Ascending aorta (tissue), 2 donors: ENCODE measurements around the gene RAF1. TPM values are rescaled to one million over a fixed set of nuclear protein-coding genes. Genes with fewer than 3 reads are reported as not detected.

Experiments used
- DNase-seq, 2 donors: peaks; one replicate each; pipeline ENCODE4 v3.0.0-alpha.2; 2019; ENCODE audit warnings: low spot score in 2 of 2
- H3K27ac ChIP-seq, 2 donors: fragments of 200-600 bp; sonication (generic); one replicate each; pipeline ENCODE4 v1.5.1; 2016 to 2017; ENCODE audit warnings: mild to moderate bottlenecking in 1 of 2
- H3K27me3 ChIP-seq: fragments of 200-600 bp; sonication (generic); one replicate; pipeline ENCODE4 v1.5.1; 2017
- H3K36me3 ChIP-seq, 2 donors: fragments of 200-600 bp; sonication (generic); one replicate each; pipeline ENCODE4 v1.5.1; 2016
- H3K4me1 ChIP-seq, 2 donors: fragments of 200-600 bp; sonication (generic); one replicate each; pipeline ENCODE4 v1.5.1; 2016 to 2017; ENCODE audit warnings: mild to moderate bottlenecking in 1 of 2
- H3K4me3 ChIP-seq, 2 donors: fragments of 200-600 bp; sonication (generic); one replicate each; pipeline ENCODE4 v1.5.1; 2016 to 2017; ENCODE audit warnings: mild to moderate bottlenecking in 1 of 2
- H3K9me3 ChIP-seq, 2 donors: fragments of 200-600 bp; sonication (generic); one replicate each; pipeline ENCODE4 v1.5.1; 2016
- intact Hi-C: fragments of 100-400 bp; cut with DNase I; formaldehyde crosslinking; loops from one replicate; pipeline ENCODE4 v1.15.1; 2023
- total RNA-seq: library from RNA; depleted of rRNA; stranded (reverse); fragments of >200 nt; gene quantifications from one replicate; pipeline ENCODE4 v1.1.0, GENCODE V29; 2016
- TF ChIP-seq, protein P1 (sequence below), 3 experiments: fragments of 200-600 bp in 2 of 3; fragments of 450-650 bp in 1 of 3; sonication (generic) in 2 of 3; IDR thresholded peaks; one replicate each; pipeline ENCODE4 v1.5.1; 2016 to 2019; ENCODE audit warnings: antibody characterized with exemption in 3 of 3, mild to moderate bottlenecking in 1 of 3, moderate library complexity in 1 of 3

Gene RAF1
- total RNA-seq, 1 donor from 2014 or later = 103 TPM

DNA sequence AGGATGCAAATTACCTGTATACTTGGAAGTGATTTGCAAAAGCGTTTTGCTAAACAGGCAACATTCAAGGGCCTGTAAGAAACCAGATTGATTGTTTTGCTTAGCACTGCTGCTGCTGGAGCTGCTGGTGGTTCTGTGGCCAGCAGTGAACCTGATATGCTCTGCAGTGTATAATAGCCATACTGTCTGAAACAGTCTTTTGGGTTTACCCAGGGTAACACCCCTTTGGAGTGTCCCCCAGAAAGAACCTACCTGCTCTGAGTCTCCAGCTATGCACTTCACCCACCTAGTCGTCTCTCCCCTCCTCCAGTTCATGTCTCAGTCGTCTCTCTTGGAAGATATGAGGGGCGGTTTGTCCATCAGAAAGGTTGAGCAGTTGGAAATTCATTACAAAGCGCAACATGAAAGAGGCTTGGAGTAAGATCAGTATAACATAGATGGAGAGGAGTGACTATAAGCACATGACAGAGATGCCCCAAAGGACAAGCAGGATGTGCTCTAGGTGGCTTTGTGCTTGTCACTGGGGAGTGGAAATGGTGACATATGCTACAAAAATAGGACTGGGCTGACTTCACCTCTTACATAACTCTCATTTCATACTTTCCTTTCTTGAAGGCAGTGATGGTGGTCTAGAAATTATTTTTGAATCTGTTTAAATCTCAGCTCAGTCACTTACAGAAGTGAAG lies 103.3 kb downstream of the RAF1 start:
- Histone ChIP-seq H3K27ac (peak overlapping the region; percentile 28 to 35), H3K4me3 (no peak overlapping the region), H3K9me3 (peaks cover 0 to 2% of the 10 kb centered on the region in 2 donors), H3K4me1 (peaks cover 6 to 36% of the 10 kb centered on the region in 2 donors), H3K27me3 (no peaks in the 10 kb centered on the region), H3K36me3 (no peaks in the 10 kb centered on the region)
- no peak for DNase-seq
- intact Hi-C loops = no loop called here
- TF ChIP-seq, protein P1, sequence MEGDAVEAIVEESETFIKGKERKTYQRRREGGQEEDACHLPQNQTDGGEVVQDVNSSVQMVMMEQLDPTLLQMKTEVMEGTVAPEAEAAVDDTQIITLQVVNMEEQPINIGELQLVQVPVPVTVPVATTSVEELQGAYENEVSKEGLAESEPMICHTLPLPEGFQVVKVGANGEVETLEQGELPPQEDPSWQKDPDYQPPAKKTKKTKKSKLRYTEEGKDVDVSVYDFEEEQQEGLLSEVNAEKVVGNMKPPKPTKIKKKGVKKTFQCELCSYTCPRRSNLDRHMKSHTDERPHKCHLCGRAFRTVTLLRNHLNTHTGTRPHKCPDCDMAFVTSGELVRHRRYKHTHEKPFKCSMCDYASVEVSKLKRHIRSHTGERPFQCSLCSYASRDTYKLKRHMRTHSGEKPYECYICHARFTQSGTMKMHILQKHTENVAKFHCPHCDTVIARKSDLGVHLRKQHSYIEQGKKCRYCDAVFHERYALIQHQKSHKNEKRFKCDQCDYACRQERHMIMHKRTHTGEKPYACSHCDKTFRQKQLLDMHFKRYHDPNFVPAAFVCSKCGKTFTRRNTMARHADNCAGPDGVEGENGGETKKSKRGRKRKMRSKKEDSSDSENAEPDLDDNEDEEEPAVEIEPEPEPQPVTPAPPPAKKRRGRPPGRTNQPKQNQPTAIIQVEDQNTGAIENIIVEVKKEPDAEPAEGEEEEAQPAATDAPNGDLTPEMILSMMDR (IDR thresholded peaks at IDR 0.05) = no peak

DNA sequence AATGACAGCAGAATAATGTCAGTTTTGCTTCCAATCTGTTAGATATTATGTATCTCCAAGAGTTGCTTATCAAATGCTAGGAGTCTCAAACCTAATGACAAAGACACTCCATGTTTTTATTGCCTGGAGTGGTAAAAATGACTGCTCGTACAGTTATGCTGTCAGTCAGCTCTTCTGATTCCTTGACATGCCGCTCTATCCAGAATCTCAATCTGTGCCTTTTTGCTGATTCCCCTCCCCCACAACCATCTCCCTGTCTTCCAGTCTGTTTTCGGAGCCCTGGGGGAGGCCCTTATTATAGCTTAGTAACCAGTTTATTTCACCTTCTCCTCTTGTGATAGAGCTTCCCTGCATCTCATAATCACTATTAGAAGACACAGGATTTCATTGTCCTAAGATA lies 104.4 kb downstream of the RAF1 start:
- H3K36me3 ChIP-seq = no peaks in the 10 kb centered on the region

DNA sequence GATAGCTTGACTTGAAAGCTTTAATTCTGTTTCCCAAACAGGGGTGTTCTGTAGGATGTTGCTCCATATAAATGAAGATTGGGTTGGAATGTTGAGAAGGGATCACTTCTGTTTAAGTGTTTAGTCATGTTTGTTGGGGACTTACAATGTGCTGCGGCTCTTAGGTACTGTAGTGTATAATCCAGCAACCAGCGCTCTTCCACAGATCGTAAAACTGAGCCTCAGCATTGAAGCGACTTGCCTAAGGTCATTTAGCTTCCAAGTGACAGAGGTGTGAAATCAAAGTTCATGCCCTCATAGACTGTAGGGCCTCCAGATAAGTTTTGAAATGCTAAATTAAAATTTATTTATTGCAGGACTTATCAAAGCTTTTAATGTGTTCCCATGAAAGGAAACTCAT lies 105.2 kb downstream of the RAF1 start:
- no peaks in the 10 kb centered on the region for H3K9me3 ChIP-seq
- H3K4me3 ChIP-seq = peak overlapping the region; percentile 61 to 99
- no peak overlapping the region for H3K27ac ChIP-seq
- no peaks in the 10 kb centered on the region for H3K27me3 ChIP-seq
- intact Hi-C loops = loop anchor here (5.0 kb wide), 2 partner anchors 164 to 239 kb away; partner anchors contain the start of gene CAND2
- no peaks in the 10 kb centered on the region for H3K36me3 ChIP-seq
- TF ChIP-seq, protein P1 (IDR thresholded peaks at IDR 0.05) = no peak
- no peak for DNase-seq
- peaks cover 6 to 36% of the 10 kb centered on the region in 2 donors for H3K4me1 ChIP-seq

More for the DNA sequence above, 104.4 kb downstream of the RAF1 start:
- H3K4me1 ChIP-seq = peaks cover 6 to 36% of the 10 kb centered on the region in 2 donors
- no peaks in the 10 kb centered on the region for H3K27me3 ChIP-seq
- no peaks in the 10 kb centered on the region for H3K9me3 ChIP-seq
- no peak overlapping the region for H3K4me3 ChIP-seq
- H3K27ac ChIP-seq = no peak overlapping the region
- intact Hi-C loops = loop anchor here (5.0 kb wide), 2 partner anchors 163 to 238 kb away; partner anchors contain the start of gene CAND2
- TF ChIP-seq, protein P1 (IDR thresholded peaks at IDR 0.05) = no peak
- DNase-seq = no peak

DNA sequence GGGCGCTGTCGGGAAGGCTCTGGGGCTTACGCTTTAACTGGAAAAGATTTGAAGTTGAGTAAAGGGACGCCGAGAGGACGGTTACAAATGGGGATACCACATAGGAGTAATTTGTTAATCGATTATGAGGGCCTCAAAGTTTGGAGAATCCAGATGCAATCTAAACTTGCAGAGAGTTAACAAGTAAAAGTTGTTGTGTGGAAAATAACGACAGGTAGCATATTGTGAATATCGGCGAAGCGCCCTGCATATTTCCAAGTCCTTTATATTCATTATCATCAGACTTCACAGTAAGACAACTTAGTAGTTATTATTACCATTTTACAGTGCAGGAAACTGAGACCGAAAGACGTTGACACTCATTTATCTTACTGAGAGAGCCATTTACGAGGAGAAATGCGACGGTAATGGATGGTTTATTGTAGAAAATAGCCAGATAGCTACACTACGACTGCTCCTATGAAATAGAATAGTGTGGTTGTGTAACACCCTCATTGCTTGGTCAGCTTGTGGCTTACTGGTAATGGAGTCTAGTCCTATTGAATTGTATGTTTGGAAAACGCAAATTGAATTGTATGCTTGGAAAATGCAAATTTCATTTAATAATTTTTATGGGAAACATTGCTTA lies 106.3 kb downstream of the RAF1 start:
- Histone ChIP-seq H3K4me1 (peaks cover 6 to 36% of the 10 kb centered on the region in 2 donors), H3K9me3 (no peaks in the 10 kb centered on the region), H3K27ac (peak overlapping the region; percentile 92 to 98), H3K27me3 (no peaks in the 10 kb centered on the region), H3K4me3 (peak overlapping the region; percentile 61 to 99), H3K36me3 (no peaks in the 10 kb centered on the region)
- intact Hi-C loops = loop anchor here (2.0 to 5.0 kb wide), 3 partner anchors 73 to 240 kb away; partner anchors contain the start of genes CAND2 and TSEN2
- TF ChIP-seq, protein P1 (IDR thresholded peaks at IDR 0.05) = no peak
- no peak for DNase-seq

DNA sequence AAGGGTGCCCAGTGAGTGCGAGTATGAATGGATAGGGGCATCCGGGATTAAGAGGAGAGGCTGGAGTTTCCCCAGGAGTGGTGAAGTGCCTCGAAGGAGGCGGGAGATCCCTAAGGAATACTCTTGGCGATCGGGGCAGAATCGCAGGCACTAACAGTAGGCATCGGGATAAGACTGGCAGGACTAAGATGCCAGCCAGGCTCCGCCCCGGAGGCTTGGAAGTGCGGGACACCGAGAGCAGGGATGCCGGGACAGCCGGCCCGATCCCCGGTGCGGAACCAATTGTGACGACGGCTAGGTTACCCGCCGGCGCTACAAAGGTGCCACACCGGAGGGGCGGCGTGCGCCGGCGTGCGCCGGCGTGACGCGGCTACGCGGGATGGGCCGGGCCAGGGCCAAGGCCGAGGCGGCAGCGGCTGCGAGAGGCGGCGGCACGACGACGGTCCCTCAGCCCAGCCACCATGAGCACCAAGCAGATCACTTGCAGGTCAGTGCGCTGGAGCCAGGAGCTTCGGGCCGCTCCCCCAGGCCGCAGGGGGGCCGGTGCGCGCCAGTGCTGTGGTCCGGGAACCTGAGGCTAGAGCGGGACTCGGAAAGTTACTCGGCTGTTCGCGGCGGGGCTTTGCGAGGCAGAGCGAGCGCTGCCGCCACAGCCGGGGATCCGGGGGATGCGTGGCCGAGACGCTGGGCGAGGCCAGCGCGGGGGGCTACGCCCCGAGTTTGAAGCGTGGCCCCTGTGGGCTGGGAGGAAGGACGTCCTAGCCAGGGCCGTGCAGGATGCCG lies 107.0 kb downstream of the RAF1 start, which contains the start of gene MKRN2:
Gene MKRN2, plus strand, starts transcription at position 398 of the 783 bp plus-strand sequence. Its CDS starts 64 bp downstream, at position 462.
- intact Hi-C loops = loop anchor here (1.0 to 5.0 kb wide), 4 partner anchors 72 to 240 kb away; partner anchors contain the start of genes CAND2, RAF1 and TSEN2
- TF ChIP-seq, protein P1 (IDR thresholded peaks at IDR 0.05) = no peak
- no peaks in the 10 kb centered on the region for H3K36me3 ChIP-seq
- peak within 1 kb of the TSS; percentile 61 to 99 for H3K4me3 ChIP-seq
- H3K27me3 ChIP-seq = no peaks in the 10 kb centered on the region
- DNase-seq = peak; percentile 33 to 92
- H3K4me1 ChIP-seq = peaks cover 6 to 32% of the 10 kb centered on the region in 2 donors
- no peaks in the 10 kb centered on the region for H3K9me3 ChIP-seq
- peak within 1 kb of the TSS; percentile 92 to 98 for H3K27ac ChIP-seq
